Endothelial cell (in vitro differentiated cells): ENCODE data around the gene PPM1B. TPM values are rescaled to one million over a fixed set of nuclear protein-coding genes. Genes with fewer than 3 reads are reported as not detected.

Source experiments
- DNase-seq: peaks from one replicate; pipeline ENCODE4 v3.0.0; 2021; ENCODE audit warnings: low spot score
- H3K27ac Mint-ChIP-seq: one replicate; pipeline ENCODE4 v1.8.0; 2021; ENCODE audit warnings: mixed read lengths, inconsistent platforms; ENCODE audit not compliant: unreplicated experiment
- H3K27me3 Mint-ChIP-seq: one replicate; pipeline ENCODE4 v1.8.0; 2021; ENCODE audit warnings: mild to moderate bottlenecking, moderate library complexity, mixed read lengths, inconsistent platforms; ENCODE audit not compliant: unreplicated experiment
- H3K36me3 Mint-ChIP-seq: one replicate; pipeline ENCODE4 v1.8.0; 2021; ENCODE audit warnings: mild to moderate bottlenecking, low read depth, mixed read lengths, inconsistent platforms; ENCODE audit not compliant: unreplicated experiment
- H3K4me1 Mint-ChIP-seq: one replicate; pipeline ENCODE4 v1.8.0; 2021; ENCODE audit warnings: mild to moderate bottlenecking, mixed read lengths, inconsistent platforms; ENCODE audit not compliant: unreplicated experiment
- H3K4me3 Mint-ChIP-seq: one replicate; pipeline ENCODE4 v1.8.0; 2021; ENCODE audit warnings: mild to moderate bottlenecking, mixed read lengths, inconsistent platforms; ENCODE audit not compliant: unreplicated experiment
- H3K9me3 Mint-ChIP-seq: one replicate; pipeline ENCODE4 v1.8.0; 2021; ENCODE audit warnings: mixed read lengths, inconsistent platforms; ENCODE audit not compliant: unreplicated experiment
- total RNA-seq: library from RNA; stranded (reverse); fragmentation: NEBNext Ultra II Directional; extraction: Animal tissue kit (Norgen Biotek cat#: 25700); gene quantifications from one replicate; pipeline ENCODE4 v1.2.1, GENCODE V29; 2021; ENCODE audit not compliant: unreplicated experiment
- TF ChIP-seq, protein P1 (sequence below): fragments of 200-600 bp; sonication (generic); IDR thresholded peaks from one replicate; pipeline ENCODE4 v1.5.0; 2021; ENCODE audit warnings: antibody characterized with exemption; ENCODE audit not compliant: unreplicated experiment

PPM1B gene
- total RNA-seq, 1 donor from 2014 or later: 31.2 TPM

DNA sequence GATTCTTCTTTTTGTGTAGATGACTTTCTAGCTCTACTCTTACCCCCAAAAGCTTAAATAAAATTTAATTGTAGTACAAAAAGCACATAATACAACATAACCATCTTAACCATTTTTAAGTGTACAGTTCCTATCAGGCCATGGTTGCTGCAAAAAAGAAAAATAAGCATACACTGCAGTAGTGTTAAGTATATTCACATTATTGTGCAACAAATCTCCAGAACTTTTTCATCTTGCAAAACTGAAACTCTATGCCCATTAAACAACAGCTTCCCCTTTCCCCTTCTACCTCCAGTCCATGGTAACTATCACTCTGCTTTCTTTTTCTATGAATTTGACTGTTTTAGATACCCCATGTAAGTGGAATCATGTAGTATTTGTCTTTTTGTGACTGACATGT, 18.1 kb downstream of the PPM1B start:
- Mint-ChIP-seq H3K4me1 (peaks cover 16% of the 10 kb centered on the region), H3K27me3 (peaks cover 2% of the 10 kb centered on the region), H3K4me3 (no peak overlapping the region), H3K27ac (no peak overlapping the region), H3K36me3 (no peaks in the 10 kb centered on the region), H3K9me3 (no peaks in the 10 kb centered on the region)
- no peak for DNase-seq
- TF ChIP-seq, protein P1, sequence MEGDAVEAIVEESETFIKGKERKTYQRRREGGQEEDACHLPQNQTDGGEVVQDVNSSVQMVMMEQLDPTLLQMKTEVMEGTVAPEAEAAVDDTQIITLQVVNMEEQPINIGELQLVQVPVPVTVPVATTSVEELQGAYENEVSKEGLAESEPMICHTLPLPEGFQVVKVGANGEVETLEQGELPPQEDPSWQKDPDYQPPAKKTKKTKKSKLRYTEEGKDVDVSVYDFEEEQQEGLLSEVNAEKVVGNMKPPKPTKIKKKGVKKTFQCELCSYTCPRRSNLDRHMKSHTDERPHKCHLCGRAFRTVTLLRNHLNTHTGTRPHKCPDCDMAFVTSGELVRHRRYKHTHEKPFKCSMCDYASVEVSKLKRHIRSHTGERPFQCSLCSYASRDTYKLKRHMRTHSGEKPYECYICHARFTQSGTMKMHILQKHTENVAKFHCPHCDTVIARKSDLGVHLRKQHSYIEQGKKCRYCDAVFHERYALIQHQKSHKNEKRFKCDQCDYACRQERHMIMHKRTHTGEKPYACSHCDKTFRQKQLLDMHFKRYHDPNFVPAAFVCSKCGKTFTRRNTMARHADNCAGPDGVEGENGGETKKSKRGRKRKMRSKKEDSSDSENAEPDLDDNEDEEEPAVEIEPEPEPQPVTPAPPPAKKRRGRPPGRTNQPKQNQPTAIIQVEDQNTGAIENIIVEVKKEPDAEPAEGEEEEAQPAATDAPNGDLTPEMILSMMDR: no peak

DNA sequence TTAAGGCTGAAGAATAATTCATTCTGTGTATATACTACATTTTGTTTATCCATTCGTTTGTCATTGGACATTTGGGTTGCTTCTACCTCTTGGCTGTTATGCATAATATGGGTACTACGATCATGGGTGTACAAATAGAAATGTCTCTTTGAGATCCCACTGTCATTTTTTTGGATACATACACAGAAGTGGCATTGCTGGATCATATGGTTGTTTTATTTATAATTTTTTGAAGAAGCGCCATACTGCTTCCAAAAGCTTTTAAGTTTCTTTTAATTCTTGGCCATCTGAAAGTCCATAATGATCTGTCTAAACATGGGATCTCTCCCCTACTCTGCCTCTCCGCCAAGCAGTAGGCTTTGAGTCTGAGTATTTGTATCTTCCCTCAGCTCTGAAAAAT, 18.6 kb downstream of the PPM1B start:
- Mint-ChIP-seq H3K36me3 (no peaks in the 10 kb centered on the region), H3K4me1 (peaks cover 16% of the 10 kb centered on the region), H3K27ac (no peak overlapping the region), H3K9me3 (no peaks in the 10 kb centered on the region), H3K4me3 (no peak overlapping the region), H3K27me3 (peaks cover 2% of the 10 kb centered on the region)
- DNase-seq: no peak
- TF ChIP-seq, protein P1: no peak

DNA sequence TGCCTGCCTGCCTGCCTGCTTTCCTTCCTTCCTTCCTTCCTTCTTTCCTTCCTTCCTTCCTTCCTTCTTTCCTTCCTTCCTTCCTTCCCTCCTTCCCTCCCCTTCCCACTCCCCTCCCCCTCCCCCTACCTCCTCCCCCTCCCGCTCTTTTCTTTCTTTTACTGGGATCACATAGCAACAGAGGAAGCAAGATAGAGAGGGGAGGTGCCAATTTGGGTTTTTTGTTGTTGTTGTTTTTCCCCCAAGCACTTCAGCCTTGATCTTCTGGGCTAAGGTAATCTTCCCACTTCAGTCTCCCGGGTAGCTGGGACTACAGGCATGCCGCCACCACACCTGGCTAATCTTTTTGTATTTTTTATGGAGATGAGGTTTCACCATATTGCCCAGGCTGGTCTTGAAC, 20.0 kb downstream of the PPM1B start:
- no peaks in the 10 kb centered on the region for H3K36me3 Mint-ChIP-seq
- TF ChIP-seq, protein P1: no peak
- DNase-seq: no peak
- no peak overlapping the region for H3K27ac Mint-ChIP-seq
- no peaks in the 10 kb centered on the region for H3K9me3 Mint-ChIP-seq
- no peak overlapping the region for H3K4me3 Mint-ChIP-seq
- peaks cover 9% of the 10 kb centered on the region for H3K4me1 Mint-ChIP-seq
- H3K27me3 Mint-ChIP-seq: peaks cover 2% of the 10 kb centered on the region

DNA sequence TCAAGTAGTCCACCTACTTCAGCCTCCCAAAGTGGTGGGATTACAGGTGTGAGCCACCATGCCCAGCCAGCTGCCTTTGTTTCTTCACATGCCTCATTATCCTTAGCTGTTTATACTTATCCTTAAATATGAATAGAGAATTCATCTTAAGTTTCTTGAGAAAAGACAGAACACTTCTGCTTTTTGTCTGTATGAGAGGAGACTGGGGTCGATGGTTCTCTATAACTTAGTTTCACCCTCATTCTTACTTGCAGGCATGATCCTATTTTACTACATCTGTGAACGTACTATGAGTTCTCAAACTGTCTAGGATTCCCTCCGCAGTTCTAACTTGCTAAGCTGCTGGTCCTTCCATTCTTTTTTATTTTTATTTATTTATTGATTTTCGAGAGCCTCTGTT, 20.4 kb downstream of the PPM1B start:
- peaks cover 9% of the 10 kb centered on the region for H3K4me1 Mint-ChIP-seq
- H3K4me3 Mint-ChIP-seq: no peak overlapping the region
- TF ChIP-seq, protein P1: no peak
- H3K9me3 Mint-ChIP-seq: no peaks in the 10 kb centered on the region
- H3K27ac Mint-ChIP-seq: no peak overlapping the region
- H3K36me3 Mint-ChIP-seq: no peaks in the 10 kb centered on the region
- no peak for DNase-seq
- H3K27me3 Mint-ChIP-seq: peaks cover 2% of the 10 kb centered on the region

DNA sequence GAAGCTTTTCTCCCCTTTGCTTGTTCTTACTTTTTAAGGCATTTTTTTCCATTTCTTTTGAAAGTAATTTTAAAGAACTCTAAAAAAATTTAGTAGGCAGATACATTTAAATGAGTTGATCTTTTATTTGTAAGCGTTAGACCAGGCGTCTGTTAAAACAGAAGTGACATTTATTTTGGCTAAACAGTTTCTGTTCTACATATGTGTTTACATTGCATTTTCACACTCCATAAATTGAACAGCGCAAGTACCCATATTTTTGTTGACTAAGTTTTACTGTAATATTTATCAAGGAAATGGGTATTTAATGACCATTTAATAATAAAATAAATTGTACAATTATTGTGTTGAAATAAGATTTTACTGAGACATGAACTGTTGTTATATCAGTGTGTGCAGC, 21.9 kb downstream of the PPM1B start:
- Mint-ChIP-seq H3K36me3 (no peaks in the 10 kb centered on the region), H3K27me3 (peaks cover 2% of the 10 kb centered on the region), H3K4me3 (no peak overlapping the region), H3K9me3 (no peaks in the 10 kb centered on the region), H3K27ac (no peak overlapping the region), H3K4me1 (peaks cover 5% of the 10 kb centered on the region)
- TF ChIP-seq, protein P1: no peak
- DNase-seq: no peak
